NT2/D1 (cell line): ENCODE data around the gene SYNDIG1.

Experiments
- DNase-seq: peaks from one replicate; pipeline ENCODE4 v3.0.0-alpha.2; 2011; ENCODE audit warnings: low read depth, low spot score
- H3K27me3 ChIP-seq: 2 replicates; pipeline ENCODE4 v1.6.0; 2011; ENCODE audit warnings: mild to moderate bottlenecking; ENCODE audit not compliant: insufficient read length, insufficient read depth
- H3K36me3 ChIP-seq: 2 replicates; pipeline ENCODE4 v1.6.1; 2011; ENCODE audit warnings: mild to moderate bottlenecking, low read length, mixed read lengths; ENCODE audit not compliant: insufficient read depth, insufficient read length
- H3K4me1 ChIP-seq: 2 replicates; pipeline ENCODE4 v1.5.1; 2011; ENCODE audit not compliant: insufficient read depth, insufficient read length
- H3K4me3 ChIP-seq: 2 replicates; pipeline ENCODE4 v1.5.1; 2011; ENCODE audit warnings: low read depth; ENCODE audit not compliant: insufficient read length
- H3K9ac ChIP-seq: 2 replicates; pipeline ENCODE4 v1.6.0; 2011; ENCODE audit warnings: low read depth; ENCODE audit not compliant: insufficient read length
- H3K9me3 ChIP-seq: 2 replicates; pipeline ENCODE4 v1.5.1; 2011; ENCODE audit warnings: mild to moderate bottlenecking, low read length; ENCODE audit not compliant: insufficient read depth
- SUZ12 ChIP-seq: IDR thresholded peaks from 2 replicates; pipeline ENCODE4 v1.6.1; 2011; ENCODE audit not compliant: insufficient read length, insufficient read depth; ENCODE audit errors: extremely low read depth
- YY1 ChIP-seq: IDR thresholded peaks from 2 replicates; pipeline ENCODE4 v1.6.1; 2011; ENCODE audit not compliant: insufficient read length, insufficient read depth
- ZNF274 ChIP-seq: IDR thresholded peaks from 2 replicates; pipeline ENCODE4 v1.6.1; 2011; ENCODE audit warnings: mild to moderate bottlenecking, low read depth, low read length

SYNDIG1 gene

GRCh38 chr20:24583169-24583792 lies 113.9 kb downstream of the SYNDIG1 start:
- Histone ChIP-seq H3K4me1 (peaks cover 3% of the 10 kb centered on the region), H3K9ac (no peak overlapping the region), H3K36me3 (no peaks in the 10 kb centered on the region), H3K4me3 (no peak overlapping the region), H3K27me3 (no peaks in the 10 kb centered on the region), H3K9me3 (no peaks in the 10 kb centered on the region)
- no peak for DNase-seq
- TF ChIP-seq SUZ12 (no peak), ZNF274 (no peak)

GRCh38 chr20:24584078-24584477 lies 114.6 kb downstream of the SYNDIG1 start:
- Histone ChIP-seq H3K27me3 (no peaks in the 10 kb centered on the region), H3K4me3 (no peak overlapping the region)
- TF ChIP-seq YY1: no peak

GRCh38 chr20:24584538-24585356 lies 115.3 kb downstream of the SYNDIG1 start:
- Histone ChIP-seq H3K4me1 (peaks cover 5% of the 10 kb centered on the region), H3K9ac (no peak overlapping the region), H3K9me3 (no peaks in the 10 kb centered on the region), H3K27me3 (no peaks in the 10 kb centered on the region), H3K4me3 (no peak overlapping the region), H3K36me3 (no peaks in the 10 kb centered on the region)
- DNase-seq: no peak
- TF ChIP-seq ZNF274 (no peak), YY1 (no peak), SUZ12 (no peak)

More at GRCh38 chr20:24584078-24584477, 114.6 kb downstream of the SYNDIG1 start:
- Histone ChIP-seq H3K9ac (no peak overlapping the region), H3K9me3 (no peaks in the 10 kb centered on the region), H3K36me3 (no peaks in the 10 kb centered on the region), H3K4me1 (peaks cover 3% of the 10 kb centered on the region)
- DNase-seq: no peak

- H3K9me3 ChIP-seq: no peaks in the 10 kb centered on the region
- H3K4me1 ChIP-seq: peaks cover 5% of the 10 kb centered on the region
- no peak overlapping the region for H3K9ac ChIP-seq
- DNase-seq: no peak
- no peaks in the 10 kb centered on the region for H3K36me3 ChIP-seq
- H3K27me3 ChIP-seq: no peaks in the 10 kb centered on the region
- no peak overlapping the region for H3K4me3 ChIP-seq
- no peak for TF ChIP-seq SUZ12
- no peak for TF ChIP-seq YY1
- TF ChIP-seq ZNF274: no peak
These were observed 116.5 kb downstream of the SYNDIG1 start for GRCh38 chr20:24585796-24586522.

- Histone ChIP-seq H3K36me3 (no peaks in the 10 kb centered on the region), H3K4me3 (no peak overlapping the region), H3K27me3 (no peaks in the 10 kb centered on the region), H3K4me1 (peaks cover 4% of the 10 kb centered on the region), H3K9me3 (no peaks in the 10 kb centered on the region), H3K9ac (no peak overlapping the region)
- no peak for DNase-seq
- TF ChIP-seq ZNF274: no peak
- TF ChIP-seq SUZ12: no peak
- TF ChIP-seq YY1: no peak
These were observed 117.1 kb downstream of the SYNDIG1 start for GRCh38 chr20:24586523-24586840.

- no peaks in the 10 kb centered on the region for H3K36me3 ChIP-seq
- no peaks in the 10 kb centered on the region for H3K27me3 ChIP-seq
- no peak overlapping the region for H3K4me3 ChIP-seq
- H3K4me1 ChIP-seq: peaks cover 2% of the 10 kb centered on the region
- no peak overlapping the region for H3K9ac ChIP-seq
- no peak for DNase-seq
- TF ChIP-seq YY1 (no peak), SUZ12 (no peak), ZNF274 (no peak)
- no peaks in the 10 kb centered on the region for H3K9me3 ChIP-seq
These were observed 118.1 kb downstream of the SYNDIG1 start for GRCh38 chr20:24587384-24588046.

GRCh38 chr20:24588047-24588635 lies 118.7 kb downstream of the SYNDIG1 start:
- Histone ChIP-seq H3K36me3 (no peaks in the 10 kb centered on the region), H3K27me3 (no peaks in the 10 kb centered on the region), H3K9ac (no peak overlapping the region), H3K9me3 (no peaks in the 10 kb centered on the region), H3K4me3 (no peak overlapping the region), H3K4me1 (peaks cover 2% of the 10 kb centered on the region)
- no peak for TF ChIP-seq ZNF274
- no peak for TF ChIP-seq YY1
- TF ChIP-seq SUZ12: no peak
- no peak for DNase-seq
